ENCODE results near the gene PDGFB. TPM values are rescaled to one million over a fixed set of nuclear protein-coding genes. Genes with fewer than 3 reads are reported as not detected.

The PDGFB gene
- total RNA-seq, 1 experiment from 2014 or later: 9.2 TPM

DNA sequence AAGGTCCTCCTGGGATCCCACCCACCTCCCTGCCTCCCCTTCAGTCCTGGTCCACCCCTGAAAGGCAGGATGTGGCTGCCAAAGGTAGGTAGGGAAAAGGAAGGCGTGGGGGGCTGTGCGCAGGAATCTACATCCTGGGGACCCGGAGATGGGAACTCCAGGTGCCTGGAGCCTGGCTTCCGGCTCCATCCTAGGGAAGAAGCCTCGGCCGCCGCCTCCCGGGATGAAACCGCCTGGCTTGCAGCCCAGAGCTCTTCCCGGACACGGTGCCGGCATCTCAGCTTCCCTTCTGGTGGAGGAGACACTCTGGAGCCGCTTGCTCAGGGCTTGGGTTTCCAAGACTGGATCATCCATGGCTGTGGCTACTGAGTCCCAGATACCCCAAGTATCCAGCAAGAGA lies 33.3 kb upstream of the PDGFB start (continued):
- no peak for TF ChIP-seq ATF1 (CRISPR knock-in tag; IDR thresholded peaks at IDR 0.05)

GRCh38 chr22:39277142-39277607 lies 32.4 kb upstream of the PDGFB start:
- no peak for DNase-seq (ENCODE audit: low spot score)
- ChIA-PET CTCF (interaction anchor here (1.0 kb wide), 1 partner anchor 27 kb away, joined by 3 read pairs; no protein-coding TSS in a partner anchor), POLR2A (no interaction called here)
- H3K27me3 Mint-ChIP-seq (ENCODE audit: low read depth): peaks cover 6% of the 10 kb centered on the region
- peaks cover 12% of the 10 kb centered on the region for H3K36me3 Mint-ChIP-seq
- H3K4me1 Mint-ChIP-seq: peaks cover 25% of the 10 kb centered on the region
- TF ChIP-seq GTF2I (CRISPR knock-in tag; conservative IDR thresholded peaks at IDR 0.05): peak; percentile 78; the same call in 1 of the 2 replicates
- no peak for TF ChIP-seq TEAD1 (CRISPR knock-in tag; IDR thresholded peaks at IDR 0.05)
- no peak overlapping the region for H3K4me3 Mint-ChIP-seq
- H3K27ac Mint-ChIP-seq: no peak overlapping the region
- no peak for ATAC-seq
- H3K9me3 Mint-ChIP-seq: peaks cover 15% of the 10 kb centered on the region

DNA sequence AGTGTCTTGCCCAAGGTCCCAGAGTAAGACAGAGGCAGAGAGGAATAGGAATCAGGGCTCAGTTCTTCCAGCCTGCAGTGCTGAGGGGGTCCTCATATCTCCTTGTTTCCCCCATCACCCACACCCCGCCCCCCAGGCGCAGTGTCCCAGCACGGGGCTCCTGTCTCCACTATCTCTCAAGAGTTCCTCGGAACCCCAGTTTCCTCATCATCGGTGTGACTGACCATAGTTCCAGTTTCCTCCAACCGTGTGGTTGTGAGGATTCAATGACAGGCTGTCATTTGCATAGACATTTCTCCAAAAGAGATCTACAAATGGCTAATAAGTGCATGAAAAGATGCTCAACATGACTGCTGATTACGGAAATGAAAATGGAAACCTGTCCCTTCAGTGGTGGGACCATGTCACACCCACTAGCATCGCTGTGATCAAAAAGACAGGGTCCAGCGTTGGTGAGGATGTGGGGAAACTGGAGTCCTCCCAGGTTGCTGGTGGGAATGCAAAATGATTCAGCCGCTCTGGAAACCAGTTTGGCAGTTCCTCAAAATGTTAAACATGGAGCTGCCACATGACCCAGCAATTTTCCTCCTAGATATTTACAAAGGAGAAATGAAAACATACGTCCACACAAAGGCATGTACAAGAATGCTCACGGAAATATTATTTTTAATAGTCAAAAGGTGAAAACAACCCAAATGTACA lies 31.8 kb upstream of the PDGFB start:
- Mint-ChIP-seq H3K36me3 (peaks cover 12% of the 10 kb centered on the region), H3K4me1 (peaks cover 25% of the 10 kb centered on the region), H3K4me3 (no peak overlapping the region), H3K27ac (no peak overlapping the region), H3K27me3 (ENCODE audit: low read depth) (peaks cover 6% of the 10 kb centered on the region), H3K9me3 (peaks cover 18% of the 10 kb centered on the region)
- ChIA-PET CTCF (no interaction called here), POLR2A (no interaction called here)
- DNase-seq (ENCODE audit: low spot score) (no peak), ATAC-seq (no peak)
- TF ChIP-seq ZNF512 (CRISPR knock-in tag; IDR thresholded peaks at IDR 0.05; ENCODE audit: borderline replicate concordance): no peak
- no peak for TF ChIP-seq CBFB (CRISPR knock-in tag; IDR thresholded peaks at IDR 0.05; ENCODE audit: low read depth)
- TF ChIP-seq CDX4 (CRISPR knock-in tag; IDR thresholded peaks at IDR 0.05; ENCODE audit: borderline replicate concordance): no peak
- TF ChIP-seq FOXJ3 (CRISPR knock-in tag; IDR thresholded peaks at IDR 0.05; ENCODE audit: borderline replicate concordance): no peak
- no peak for TF ChIP-seq RELA (CRISPR knock-in tag; IDR thresholded peaks at IDR 0.05; ENCODE audit: borderline replicate concordance)
- no peak for TF ChIP-seq HMGA2 (CRISPR knock-in tag; IDR thresholded peaks at IDR 0.05)
- TF ChIP-seq FOXK1 (CRISPR knock-in tag; IDR thresholded peaks at IDR 0.05): no peak
- TF ChIP-seq, protein P1, sequence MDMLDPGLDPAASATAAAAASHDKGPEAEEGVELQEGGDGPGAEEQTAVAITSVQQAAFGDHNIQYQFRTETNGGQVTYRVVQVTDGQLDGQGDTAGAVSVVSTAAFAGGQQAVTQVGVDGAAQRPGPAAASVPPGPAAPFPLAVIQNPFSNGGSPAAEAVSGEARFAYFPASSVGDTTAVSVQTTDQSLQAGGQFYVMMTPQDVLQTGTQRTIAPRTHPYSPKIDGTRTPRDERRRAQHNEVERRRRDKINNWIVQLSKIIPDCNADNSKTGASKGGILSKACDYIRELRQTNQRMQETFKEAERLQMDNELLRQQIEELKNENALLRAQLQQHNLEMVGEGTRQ (CRISPR knock-in tag; IDR thresholded peaks at IDR 0.05): no peak
- no peak for TF ChIP-seq ZNF263 (CRISPR knock-in tag; IDR thresholded peaks at IDR 0.05; ENCODE audit: low read depth)

DNA sequence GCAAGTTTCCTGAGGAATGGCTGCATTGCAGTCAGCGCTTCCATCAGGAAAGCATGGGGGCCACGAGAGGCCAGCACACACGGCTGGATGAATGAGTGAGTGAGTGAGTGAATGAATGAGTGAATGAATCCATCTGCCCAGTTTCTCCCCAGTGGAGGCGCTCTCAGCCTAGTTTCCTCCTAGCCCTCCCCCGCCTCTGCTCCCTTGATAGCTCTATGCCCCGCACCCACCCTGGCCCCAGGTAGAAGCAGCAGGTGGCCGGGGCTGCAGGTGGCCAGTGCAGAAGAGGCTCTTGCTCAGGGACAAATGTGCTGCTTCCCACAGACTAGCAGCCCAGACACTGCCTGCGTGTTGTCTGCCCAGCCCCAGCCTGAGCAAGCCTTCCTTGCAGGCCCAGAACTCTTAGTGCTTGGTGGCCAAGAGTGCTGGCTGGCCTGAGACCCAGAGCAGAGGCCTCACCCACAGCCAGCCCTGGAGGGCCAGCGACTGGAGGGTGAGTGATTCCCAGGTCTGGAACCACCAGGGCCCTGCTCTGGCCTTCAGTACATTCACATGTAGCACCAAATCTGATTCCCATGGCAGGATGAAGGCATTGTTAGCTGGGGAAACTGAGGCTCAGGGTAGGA lies 31.1 kb upstream of the PDGFB start:
- peaks cover 6% of the 10 kb centered on the region for H3K27me3 Mint-ChIP-seq (ENCODE audit: low read depth)
- H3K9me3 Mint-ChIP-seq: peaks cover 21% of the 10 kb centered on the region
- ChIA-PET CTCF (no interaction called here), POLR2A (no interaction called here)
- H3K4me1 Mint-ChIP-seq: peaks cover 22% of the 10 kb centered on the region
- no peak for ATAC-seq
- H3K36me3 Mint-ChIP-seq: peaks cover 16% of the 10 kb centered on the region
- H3K27ac Mint-ChIP-seq: no peak overlapping the region
- TF ChIP-seq IRF2 (CRISPR knock-in tag; IDR thresholded peaks at IDR 0.05; ENCODE audit: borderline replicate concordance, low read depth) (no peak), ZNF423 (CRISPR knock-in tag; IDR thresholded peaks at IDR 0.05) (peak; percentile 51; the same call in 1 of the 2 replicates), E2F5 (CRISPR knock-in tag; IDR thresholded peaks at IDR 0.05) (no peak), NR1H2 (CRISPR knock-in tag; IDR thresholded peaks at IDR 0.05) (no peak), NFE2L1 (CRISPR knock-in tag; IDR thresholded peaks at IDR 0.05) (no peak)
- TF ChIP-seq, protein P2, sequence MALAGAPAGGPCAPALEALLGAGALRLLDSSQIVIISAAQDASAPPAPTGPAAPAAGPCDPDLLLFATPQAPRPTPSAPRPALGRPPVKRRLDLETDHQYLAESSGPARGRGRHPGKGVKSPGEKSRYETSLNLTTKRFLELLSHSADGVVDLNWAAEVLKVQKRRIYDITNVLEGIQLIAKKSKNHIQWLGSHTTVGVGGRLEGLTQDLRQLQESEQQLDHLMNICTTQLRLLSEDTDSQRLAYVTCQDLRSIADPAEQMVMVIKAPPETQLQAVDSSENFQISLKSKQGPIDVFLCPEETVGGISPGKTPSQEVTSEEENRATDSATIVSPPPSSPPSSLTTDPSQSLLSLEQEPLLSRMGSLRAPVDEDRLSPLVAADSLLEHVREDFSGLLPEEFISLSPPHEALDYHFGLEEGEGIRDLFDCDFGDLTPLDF (CRISPR knock-in tag; IDR thresholded peaks at IDR 0.05): no peak
- no peak for DNase-seq (ENCODE audit: low spot score)
- no peak overlapping the region for H3K4me3 Mint-ChIP-seq

Data from WTC11 (cell line).